Suprapubic skin (tissue), 3 donors: Measurements from ENCODE around the gene NEGR1.

Source experiments
- EP300 ChIP-seq: sonication (generic); formaldehyde crosslinking; IDR thresholded peaks from one replicate; pipeline ENCODE4 v1.6.1; 2017; ENCODE audit warnings: antibody characterized with exemption
- POLR2A ChIP-seq, 2 donors: fragments of 450-650 bp; IDR thresholded peaks; one replicate each; pipeline ENCODE4 v1.6.1; 2017; ENCODE audit warnings: antibody characterized with exemption in 2 of 2, mild to moderate bottlenecking in 2 of 2, moderate library complexity in 2 of 2
- TF ChIP-seq, protein P1 (sequence below), 2 donors: fragments of 200-600 bp in 1 of 2; fragments of 450-650 bp in 1 of 2; sonication (generic) in 1 of 2; IDR thresholded peaks; one replicate each; pipeline ENCODE4 v1.5.1; 2016 to 2019; ENCODE audit warnings: antibody characterized with exemption in 2 of 2, mild to moderate bottlenecking in 1 of 2, moderate library complexity in 1 of 2

DNA sequence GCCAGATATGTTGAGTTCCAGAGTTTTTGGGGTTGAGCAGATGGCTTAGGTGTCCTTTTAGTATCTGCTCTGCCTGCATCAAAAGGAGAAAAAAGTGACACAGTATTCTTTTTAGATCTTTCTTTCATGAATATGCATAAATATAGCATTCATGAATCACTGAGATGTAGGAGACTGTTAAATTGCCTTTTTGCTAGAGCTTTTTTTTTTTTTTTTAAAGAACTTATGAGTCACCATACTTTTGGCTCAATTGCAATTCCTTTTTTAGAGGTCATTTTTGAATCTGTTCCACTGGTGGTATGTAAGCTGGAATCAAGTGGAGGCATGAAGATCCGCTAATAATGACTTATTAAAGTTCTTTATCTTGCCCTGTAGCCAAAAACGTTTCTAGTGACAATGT, 720.6 kb downstream of the NEGR1 start:
- TF ChIP-seq, protein P1, sequence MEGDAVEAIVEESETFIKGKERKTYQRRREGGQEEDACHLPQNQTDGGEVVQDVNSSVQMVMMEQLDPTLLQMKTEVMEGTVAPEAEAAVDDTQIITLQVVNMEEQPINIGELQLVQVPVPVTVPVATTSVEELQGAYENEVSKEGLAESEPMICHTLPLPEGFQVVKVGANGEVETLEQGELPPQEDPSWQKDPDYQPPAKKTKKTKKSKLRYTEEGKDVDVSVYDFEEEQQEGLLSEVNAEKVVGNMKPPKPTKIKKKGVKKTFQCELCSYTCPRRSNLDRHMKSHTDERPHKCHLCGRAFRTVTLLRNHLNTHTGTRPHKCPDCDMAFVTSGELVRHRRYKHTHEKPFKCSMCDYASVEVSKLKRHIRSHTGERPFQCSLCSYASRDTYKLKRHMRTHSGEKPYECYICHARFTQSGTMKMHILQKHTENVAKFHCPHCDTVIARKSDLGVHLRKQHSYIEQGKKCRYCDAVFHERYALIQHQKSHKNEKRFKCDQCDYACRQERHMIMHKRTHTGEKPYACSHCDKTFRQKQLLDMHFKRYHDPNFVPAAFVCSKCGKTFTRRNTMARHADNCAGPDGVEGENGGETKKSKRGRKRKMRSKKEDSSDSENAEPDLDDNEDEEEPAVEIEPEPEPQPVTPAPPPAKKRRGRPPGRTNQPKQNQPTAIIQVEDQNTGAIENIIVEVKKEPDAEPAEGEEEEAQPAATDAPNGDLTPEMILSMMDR (IDR thresholded peaks at IDR 0.05) = no peak
- TF ChIP-seq POLR2A (IDR thresholded peaks at IDR 0.05) (no peak), EP300 (no peak)
